GM12874 (cell line): ENCODE data around the gene KDSR.

ENCODE experiments used
- TF ChIP-seq, protein P1 (sequence below): IDR thresholded peaks from 2 replicates; pipeline ENCODE4 v1.5.1; 2011; ENCODE audit warnings: low read depth, mild to moderate bottlenecking, control low read depth, low read length, moderate library complexity; ENCODE audit not compliant: insufficient read depth

The KDSR gene

DNA sequence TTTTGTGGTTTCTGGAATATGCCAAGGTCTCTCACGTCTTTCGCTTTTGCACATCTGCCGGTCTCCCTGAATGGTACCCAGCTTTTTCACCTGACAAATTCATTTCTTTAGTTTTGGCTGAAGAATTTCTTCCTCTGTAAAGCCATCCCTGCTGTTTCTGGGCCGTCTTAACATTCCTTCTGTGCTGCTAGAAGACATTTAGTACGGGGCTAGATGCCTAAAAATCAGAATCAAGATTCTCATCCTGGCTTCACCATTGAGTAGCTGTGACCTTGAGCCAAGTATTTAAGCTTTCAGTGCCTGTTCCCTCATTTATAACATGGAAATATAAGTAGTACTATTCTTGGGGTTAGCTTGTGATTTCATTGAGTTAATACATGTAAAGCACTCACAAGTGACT lies 41.0 kb downstream of the KDSR start:
- TF ChIP-seq, protein P1, sequence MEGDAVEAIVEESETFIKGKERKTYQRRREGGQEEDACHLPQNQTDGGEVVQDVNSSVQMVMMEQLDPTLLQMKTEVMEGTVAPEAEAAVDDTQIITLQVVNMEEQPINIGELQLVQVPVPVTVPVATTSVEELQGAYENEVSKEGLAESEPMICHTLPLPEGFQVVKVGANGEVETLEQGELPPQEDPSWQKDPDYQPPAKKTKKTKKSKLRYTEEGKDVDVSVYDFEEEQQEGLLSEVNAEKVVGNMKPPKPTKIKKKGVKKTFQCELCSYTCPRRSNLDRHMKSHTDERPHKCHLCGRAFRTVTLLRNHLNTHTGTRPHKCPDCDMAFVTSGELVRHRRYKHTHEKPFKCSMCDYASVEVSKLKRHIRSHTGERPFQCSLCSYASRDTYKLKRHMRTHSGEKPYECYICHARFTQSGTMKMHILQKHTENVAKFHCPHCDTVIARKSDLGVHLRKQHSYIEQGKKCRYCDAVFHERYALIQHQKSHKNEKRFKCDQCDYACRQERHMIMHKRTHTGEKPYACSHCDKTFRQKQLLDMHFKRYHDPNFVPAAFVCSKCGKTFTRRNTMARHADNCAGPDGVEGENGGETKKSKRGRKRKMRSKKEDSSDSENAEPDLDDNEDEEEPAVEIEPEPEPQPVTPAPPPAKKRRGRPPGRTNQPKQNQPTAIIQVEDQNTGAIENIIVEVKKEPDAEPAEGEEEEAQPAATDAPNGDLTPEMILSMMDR: no peak

DNA sequence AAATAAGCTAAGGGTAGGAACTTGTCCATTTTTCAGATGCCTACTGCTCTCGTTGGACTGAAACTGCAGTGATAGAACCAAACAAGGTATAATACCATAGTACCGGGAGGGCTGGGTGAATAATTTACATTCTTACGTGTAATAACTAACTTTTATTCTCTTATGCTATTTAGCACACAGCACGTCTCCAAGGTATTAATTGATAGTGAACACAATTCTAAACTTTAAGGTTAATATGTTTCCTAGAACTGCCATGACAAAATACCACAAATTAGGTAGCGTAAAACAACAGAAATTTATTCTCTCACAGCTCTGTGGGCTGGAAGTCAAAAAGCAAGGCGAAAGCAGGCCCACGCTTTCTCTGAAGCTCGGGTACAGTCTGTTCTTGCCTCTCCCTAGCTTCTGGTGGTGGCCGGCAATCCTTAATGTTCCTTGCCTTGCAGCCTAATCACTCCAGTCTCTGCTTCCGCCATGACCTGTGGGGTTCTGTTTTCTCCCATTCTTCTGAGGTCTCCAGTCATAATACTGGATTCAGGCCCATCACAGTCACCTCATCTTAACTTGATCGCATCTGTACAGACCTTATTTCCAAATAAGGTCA lies 41.8 kb downstream of the KDSR start:
- TF ChIP-seq, protein P1: no peak

DNA sequence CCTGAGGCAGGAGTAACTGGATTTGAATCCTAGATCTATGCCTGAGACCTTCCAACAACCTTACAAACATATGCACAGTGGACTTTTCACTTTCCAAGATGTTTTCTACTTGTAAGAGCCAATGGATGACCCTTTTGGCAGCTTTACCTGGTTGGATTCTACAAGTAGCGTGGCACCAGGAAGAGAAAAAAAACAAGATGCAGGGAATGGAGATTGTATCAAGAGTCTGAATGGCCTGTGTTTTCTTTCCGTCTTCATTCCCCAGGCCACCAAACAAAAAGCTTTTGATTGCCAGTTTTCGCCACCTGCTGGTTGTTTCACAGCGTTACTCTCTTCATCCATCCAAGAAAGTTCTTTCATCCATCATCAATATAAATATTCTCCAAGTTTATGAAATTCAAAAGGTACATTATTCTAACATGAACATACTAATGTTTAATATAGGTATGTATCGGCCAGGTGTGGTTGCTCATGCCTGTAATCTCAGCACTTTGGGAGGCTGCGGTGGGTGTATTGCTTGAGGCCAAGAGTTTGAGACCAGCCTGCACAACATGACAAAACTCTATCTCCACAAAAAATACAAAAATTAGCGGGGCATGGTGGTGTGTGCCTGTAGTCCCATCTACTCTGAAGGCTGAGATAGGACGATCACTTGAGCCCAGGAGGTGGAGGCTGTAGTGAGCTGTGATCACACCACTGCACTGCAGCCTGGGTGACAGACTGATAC lies 43.9 kb downstream of the KDSR start:
- TF ChIP-seq, protein P1: peak; percentile 60

DNA sequence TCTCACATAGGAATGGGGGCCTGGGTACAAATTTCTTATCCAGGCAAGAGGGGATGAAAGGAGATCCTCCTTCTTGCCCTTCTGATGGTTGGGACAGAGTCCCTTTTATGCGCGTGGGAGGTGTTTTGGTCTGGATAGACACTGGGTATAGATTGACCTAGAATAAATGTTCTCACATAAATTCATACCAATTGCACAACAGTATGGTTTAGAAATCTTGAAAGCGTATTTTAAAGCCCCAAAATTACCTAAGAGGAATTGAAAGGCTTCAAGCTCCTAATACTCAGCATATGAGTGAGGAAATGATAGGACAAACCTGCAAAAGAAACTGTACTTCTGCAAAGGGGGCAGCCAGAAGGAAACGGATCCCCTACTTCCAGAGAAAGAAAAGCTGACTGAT lies 44.8 kb downstream of the KDSR start:
- TF ChIP-seq, protein P1: no peak

DNA sequence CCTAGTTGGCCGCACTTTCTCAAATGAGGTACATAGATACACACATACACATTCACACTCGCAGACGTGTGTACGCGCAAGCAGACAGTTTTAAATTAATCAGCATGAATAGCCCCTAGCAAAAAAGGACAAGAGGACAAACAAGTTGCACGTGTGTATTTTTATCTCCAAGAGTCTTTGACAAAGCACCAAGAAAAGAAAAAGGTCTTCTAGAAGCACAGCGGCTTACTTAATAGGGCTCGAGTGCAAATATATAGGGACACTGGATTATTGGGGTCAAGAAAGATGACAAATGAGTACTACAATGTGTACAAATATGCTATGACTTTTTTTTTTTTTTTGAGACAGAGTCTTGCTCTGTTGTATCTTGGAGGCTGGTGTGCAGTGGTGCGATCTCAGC lies 45.7 kb downstream of the KDSR start:
- TF ChIP-seq, protein P1: no peak

DNA sequence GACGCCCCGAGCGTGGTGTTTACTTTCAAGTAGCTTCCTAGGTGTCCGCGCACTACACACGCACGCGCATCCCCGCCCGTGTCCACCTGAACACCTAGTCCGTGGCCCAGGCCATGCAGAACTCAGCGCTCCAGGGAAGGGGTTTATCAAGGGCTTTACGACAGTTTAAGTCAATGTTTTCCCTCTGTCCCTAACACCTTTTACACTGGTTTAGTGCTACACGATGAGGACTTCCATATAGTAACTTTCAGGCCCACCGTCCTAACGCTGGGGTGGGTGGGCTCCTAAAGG lies 46.1 kb downstream of the KDSR start:
- TF ChIP-seq, protein P1: no peak

DNA sequence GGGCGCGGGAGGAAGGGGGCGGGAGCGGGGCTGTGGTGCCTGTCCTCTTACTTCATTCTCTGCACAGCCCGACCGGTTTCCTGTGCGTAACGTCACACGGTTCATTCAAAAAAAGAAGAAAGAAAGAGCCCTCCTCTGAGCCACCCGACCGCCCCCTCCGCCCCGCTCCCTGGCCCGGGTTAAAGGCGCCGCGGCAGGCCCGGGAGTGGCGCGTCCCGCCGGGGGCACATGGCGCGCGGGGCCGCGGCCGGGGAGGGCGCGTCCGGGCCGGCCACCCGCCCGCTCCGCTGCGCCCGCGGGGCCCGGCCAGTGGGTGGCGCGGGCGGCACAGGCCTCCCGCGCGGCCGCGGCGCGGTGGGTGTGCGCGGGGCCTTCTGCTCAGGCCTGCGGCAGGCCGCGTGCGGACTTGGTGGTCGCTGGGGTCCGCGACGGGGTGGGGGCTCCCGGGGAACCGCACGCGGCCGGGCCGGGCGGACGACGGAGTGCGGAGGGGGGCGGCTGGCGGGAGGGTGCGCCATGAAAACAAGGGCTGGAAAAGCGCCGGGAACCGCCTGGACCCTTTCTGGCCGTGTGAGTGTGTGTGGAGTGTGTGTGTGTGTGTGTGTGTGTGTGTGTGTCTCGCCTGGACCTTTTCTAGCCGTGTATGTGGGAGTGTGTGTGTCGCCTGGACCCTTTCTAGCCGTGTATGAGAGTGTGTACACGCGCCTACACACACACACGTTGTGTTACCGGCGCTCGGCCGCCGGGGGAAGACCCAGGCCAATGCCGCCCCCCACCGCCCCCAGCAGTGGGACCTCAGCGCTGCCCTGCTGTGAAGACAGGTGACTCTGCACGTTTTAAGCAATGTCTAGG lies 46.7 kb downstream of the KDSR start:
- TF ChIP-seq, protein P1: 0 out of 2 replicates have a peak, but pooled peaks have one; percentile 9
